ENCODE data around the gene KLK13. TPM values are rescaled to one million over a fixed set of nuclear protein-coding genes. Genes with fewer than 3 reads are reported as not detected.

Gene KLK13
- total RNA-seq, 2 donors from 2014 or later = not detected

DNA sequence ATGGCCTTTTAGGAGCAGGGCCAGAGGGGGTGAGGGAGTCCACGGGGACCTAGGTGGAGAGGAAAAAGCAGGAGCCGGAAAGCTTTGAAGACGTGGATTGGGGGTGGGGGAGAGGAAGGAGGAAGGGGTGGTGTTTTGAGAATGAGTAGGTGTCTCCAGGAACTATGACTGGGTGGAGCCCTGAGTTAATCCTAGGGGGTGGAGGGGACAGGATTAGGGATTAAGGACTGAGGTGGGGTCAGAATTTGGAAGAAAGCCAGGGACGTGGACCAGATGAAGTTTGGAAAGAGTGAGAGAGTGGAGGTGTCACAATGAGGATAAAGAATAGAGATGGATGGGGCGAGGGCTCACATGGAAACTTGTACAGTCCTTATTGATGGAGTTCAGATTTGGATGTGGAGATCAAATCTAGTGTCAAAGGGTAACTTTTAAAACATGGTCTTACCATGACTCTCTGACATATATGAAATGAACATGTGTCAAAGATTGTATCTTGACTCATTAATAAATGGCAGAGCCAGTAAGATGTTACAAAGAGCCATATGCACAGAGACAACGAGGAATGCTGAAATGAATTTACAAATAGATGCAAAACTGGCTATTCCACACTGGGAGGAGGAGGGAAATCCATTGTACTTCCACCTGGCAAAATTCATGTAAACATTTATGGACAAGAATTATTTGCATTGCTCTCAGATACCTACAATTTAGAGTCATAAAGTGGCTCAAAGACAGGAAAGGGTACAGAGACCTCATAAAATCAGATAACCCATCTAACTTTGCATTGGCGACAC, 1.7 kb upstream of the KLK13 start:
- Mint-ChIP-seq H3K27me3 (ENCODE audit: low read depth) (peaks cover 45% of the 10 kb centered on the region), H3K36me3 (ENCODE audit: insufficient read depth in 2 of 2) (peaks cover 0 to 2% of the 10 kb centered on the region in 2 donors), H3K27ac (no peak overlapping the region), H3K9me3 (peaks cover 2 to 4% of the 10 kb centered on the region in 2 donors), H3K4me3 (no peak overlapping the region), H3K4me1 (ENCODE audit: low read depth) (no peaks in the 10 kb centered on the region)
- DNase-seq (no peak), ATAC-seq (replicated peaks in 1 of 2) (no peak)

- Mint-ChIP-seq H3K4me1 (ENCODE audit: low read depth) (no peaks in the 10 kb centered on the region), H3K27me3 (ENCODE audit: low read depth) (peaks cover 57% of the 10 kb centered on the region), H3K9me3 (peaks cover 6 to 7% of the 10 kb centered on the region in 2 donors), H3K4me3 (peak overlapping the region; percentile 41 to 62), H3K27ac (no peak overlapping the region), H3K36me3 (ENCODE audit: insufficient read depth in 2 of 2) (peaks cover 0 to 2% of the 10 kb centered on the region in 2 donors)
- ATAC-seq (replicated peaks in 1 of 2) (no peak), DNase-seq (no peak)
Measured at GRCh38 chr19:51065221-51065960, 499 bp upstream of the KLK13 start.

DNA sequence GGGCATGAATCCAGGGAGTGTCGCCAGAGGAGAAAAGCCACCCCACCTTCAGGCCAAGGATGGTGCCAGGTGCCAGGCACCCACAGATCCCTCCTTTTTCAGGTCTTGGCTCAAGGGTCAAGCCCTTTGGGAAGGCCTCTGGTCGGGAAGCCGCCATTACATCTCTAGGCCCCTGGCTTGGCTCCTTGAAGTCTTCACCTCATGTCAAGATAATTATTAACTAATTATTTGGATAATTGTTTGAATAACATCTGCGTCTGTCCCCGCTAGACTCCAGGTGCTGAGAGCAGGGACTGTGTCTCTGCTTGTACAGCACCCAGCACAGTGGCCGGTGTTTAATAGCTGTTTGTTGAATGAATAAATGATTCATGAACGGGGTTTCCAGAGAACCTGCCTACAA, 1.2 kb downstream of the KLK13 start:
- no peaks in the 10 kb centered on the region for H3K4me1 Mint-ChIP-seq (ENCODE audit: low read depth)
- peaks cover 64% of the 10 kb centered on the region for H3K27me3 Mint-ChIP-seq (ENCODE audit: low read depth)
- ATAC-seq (replicated peaks in 1 of 2) = no peak

DNA sequence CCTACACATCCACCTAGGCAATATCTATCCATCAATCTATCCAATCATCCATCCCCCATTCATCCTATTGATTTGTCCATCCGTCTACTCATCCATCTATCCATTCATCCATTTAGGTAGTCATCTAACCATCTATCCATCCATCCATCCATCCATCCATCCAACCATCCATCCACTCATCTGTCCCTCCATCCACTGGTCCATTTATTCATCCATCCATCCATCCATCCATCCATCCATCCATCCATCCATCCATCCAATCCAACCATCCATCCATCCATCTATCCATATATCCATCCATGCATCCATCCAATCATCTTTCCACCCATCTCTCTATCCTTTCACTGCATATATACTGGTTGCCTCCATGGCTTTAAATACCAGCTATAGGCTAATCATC, 3.9 kb downstream of the KLK13 start:
- H3K27me3 Mint-ChIP-seq (ENCODE audit: low read depth) = peaks cover 60% of the 10 kb centered on the region
- H3K36me3 Mint-ChIP-seq (ENCODE audit: insufficient read depth in 2 of 2) = peaks cover 0 to 2% of the 10 kb centered on the region in 2 donors
- no peak for DNase-seq
- H3K9me3 Mint-ChIP-seq = peaks cover 2 to 4% of the 10 kb centered on the region in 2 donors
- no peaks in the 10 kb centered on the region for H3K4me1 Mint-ChIP-seq (ENCODE audit: low read depth)
- no peak for ATAC-seq (replicated peaks in 1 of 2)
- H3K27ac Mint-ChIP-seq = no peak overlapping the region
- H3K4me3 Mint-ChIP-seq = no peak overlapping the region

More for the DNA sequence above, 1.2 kb downstream of the KLK13 start:
- no peak for DNase-seq
- Mint-ChIP-seq H3K9me3 (peaks cover 6 to 7% of the 10 kb centered on the region in 2 donors), H3K4me3 (no peak overlapping the region), H3K36me3 (ENCODE audit: insufficient read depth in 2 of 2) (peaks cover 0 to 2% of the 10 kb centered on the region in 2 donors), H3K27ac (no peak overlapping the region)

DNA sequence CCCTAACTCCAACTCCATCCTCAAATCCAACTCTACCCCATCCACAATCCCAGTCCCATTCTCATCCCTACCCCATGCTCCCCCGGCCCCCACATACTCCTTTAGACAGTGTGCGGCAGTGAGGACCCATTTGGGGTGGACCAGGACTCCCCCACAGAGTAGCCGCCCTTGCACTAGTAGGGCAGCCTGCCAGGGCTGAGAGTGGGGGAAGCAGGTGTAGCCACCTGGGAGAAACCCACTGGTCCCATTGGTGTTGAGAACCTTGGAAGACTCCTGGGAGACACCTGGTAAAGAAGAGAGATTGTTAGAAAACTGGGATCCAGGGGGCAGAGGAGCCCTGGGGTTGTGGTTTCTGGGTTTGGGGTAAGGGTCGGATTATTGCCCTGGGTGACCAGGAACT, 4.6 kb downstream of the KLK13 start:
- peaks cover 0 to 1% of the 10 kb centered on the region in 2 donors for H3K36me3 Mint-ChIP-seq (ENCODE audit: insufficient read depth in 2 of 2)
- peaks cover 61% of the 10 kb centered on the region for H3K27me3 Mint-ChIP-seq (ENCODE audit: low read depth)

GRCh38 chr19:51059715-51060114, 5.2 kb downstream of the KLK13 start:
- Mint-ChIP-seq H3K36me3 (ENCODE audit: insufficient read depth in 2 of 2) (no peaks in the 10 kb centered on the region), H3K27ac (no peak overlapping the region), H3K9me3 (peaks cover 2 to 4% of the 10 kb centered on the region in 2 donors), H3K4me3 (no peak overlapping the region), H3K4me1 (ENCODE audit: low read depth) (no peaks in the 10 kb centered on the region), H3K27me3 (ENCODE audit: low read depth) (peaks cover 67% of the 10 kb centered on the region)
- ATAC-seq (replicated peaks in 1 of 2) (no peak), DNase-seq (no peak)

More for the DNA sequence above, 4.6 kb downstream of the KLK13 start:
- Mint-ChIP-seq H3K27ac (no peak overlapping the region), H3K9me3 (peaks cover 2 to 4% of the 10 kb centered on the region in 2 donors), H3K4me1 (ENCODE audit: low read depth) (no peaks in the 10 kb centered on the region), H3K4me3 (no peak overlapping the region)
- no peak for DNase-seq
- ATAC-seq (replicated peaks in 1 of 2) = no peak

GRCh38 chr19:51055866-51056265, 9.0 kb downstream of the KLK13 start:
- no peak for ATAC-seq (replicated peaks in 1 of 2)
- Mint-ChIP-seq H3K4me1 (ENCODE audit: low read depth) (no peaks in the 10 kb centered on the region), H3K27me3 (ENCODE audit: low read depth) (peaks cover 57% of the 10 kb centered on the region), H3K27ac (no peak overlapping the region), H3K4me3 (no peak overlapping the region), H3K36me3 (ENCODE audit: insufficient read depth in 2 of 2) (no peaks in the 10 kb centered on the region), H3K9me3 (no peaks in the 10 kb centered on the region)
- DNase-seq = no peak

DNA sequence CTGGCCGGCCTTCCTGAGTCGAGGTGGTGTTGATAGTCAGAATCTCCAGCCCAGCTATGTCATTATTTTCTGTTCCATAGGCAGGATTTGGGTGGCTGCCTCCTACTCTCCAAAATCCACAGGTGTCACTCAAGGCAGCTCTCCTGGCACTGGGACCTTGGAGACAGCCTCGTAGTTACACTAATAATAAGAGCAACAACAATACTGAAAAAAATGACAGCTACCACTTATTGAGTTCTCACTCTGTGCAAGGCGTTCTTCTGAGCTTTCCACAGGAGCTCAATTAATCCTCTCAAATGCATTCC, 17.9 kb downstream of the KLK13 start:
- H3K4me3 Mint-ChIP-seq = no peak overlapping the region
- DNase-seq = no peak
- H3K27ac Mint-ChIP-seq = no peak overlapping the region
- ATAC-seq (replicated peaks in 1 of 2) = no peak
- peaks cover 0 to 2% of the 10 kb centered on the region in 2 donors for H3K36me3 Mint-ChIP-seq (ENCODE audit: insufficient read depth in 2 of 2)
- peaks cover 15% of the 10 kb centered on the region for H3K27me3 Mint-ChIP-seq (ENCODE audit: low read depth)
- peaks cover 0 to 2% of the 10 kb centered on the region in 2 donors for H3K9me3 Mint-ChIP-seq
- H3K4me1 Mint-ChIP-seq (ENCODE audit: low read depth) = no peaks in the 10 kb centered on the region

GRCh38 chr19:51044327-51044726, 20.6 kb downstream of the KLK13 start:
- no peaks in the 10 kb centered on the region for H3K9me3 Mint-ChIP-seq
- peaks cover 14% of the 10 kb centered on the region for H3K27me3 Mint-ChIP-seq (ENCODE audit: low read depth)
- ATAC-seq (replicated peaks in 1 of 2) (no peak), DNase-seq (no peak)
- H3K4me3 Mint-ChIP-seq = no peak overlapping the region
- H3K4me1 Mint-ChIP-seq (ENCODE audit: low read depth) = no peaks in the 10 kb centered on the region
- H3K36me3 Mint-ChIP-seq (ENCODE audit: insufficient read depth in 2 of 2) = no peaks in the 10 kb centered on the region
- H3K27ac Mint-ChIP-seq = no peak overlapping the region

DNA sequence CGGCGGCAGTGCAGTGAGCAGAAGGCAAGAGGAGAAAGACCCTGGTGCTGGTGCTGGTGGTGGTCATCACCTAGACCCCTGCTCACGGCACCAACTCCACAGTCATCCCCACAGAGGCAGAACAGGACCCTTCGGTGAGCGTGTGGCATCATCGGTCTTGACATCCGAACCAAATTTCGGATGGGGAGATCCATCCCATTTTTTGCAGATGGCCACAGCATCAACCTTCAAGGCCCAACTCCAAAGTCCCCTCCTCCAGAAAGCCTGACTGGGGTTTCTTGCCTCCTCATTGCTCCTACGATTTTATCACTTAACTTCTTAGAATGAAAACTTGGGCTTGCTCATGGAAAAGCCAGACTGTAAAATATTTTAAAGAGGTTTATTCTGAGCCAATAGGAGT, 21.4 kb downstream of the KLK13 start:
- H3K36me3 Mint-ChIP-seq (ENCODE audit: insufficient read depth in 2 of 2) = no peaks in the 10 kb centered on the region
- no peaks in the 10 kb centered on the region for H3K4me1 Mint-ChIP-seq (ENCODE audit: low read depth)
- DNase-seq (no peak), ATAC-seq (replicated peaks in 1 of 2) (no peak)
- no peaks in the 10 kb centered on the region for H3K9me3 Mint-ChIP-seq
- H3K27me3 Mint-ChIP-seq (ENCODE audit: low read depth) = peaks cover 6% of the 10 kb centered on the region
- no peak overlapping the region for H3K4me3 Mint-ChIP-seq
- H3K27ac Mint-ChIP-seq = no peak overlapping the region

GRCh38 chr19:51040151-51040550, 24.7 kb downstream of the KLK13 start:
- no peaks in the 10 kb centered on the region for H3K9me3 Mint-ChIP-seq
- H3K27me3 Mint-ChIP-seq (ENCODE audit: low read depth) = peaks cover 6% of the 10 kb centered on the region
- ATAC-seq (replicated peaks in 1 of 2) (no peak), DNase-seq (no peak)
- H3K27ac Mint-ChIP-seq = no peak overlapping the region
- H3K4me1 Mint-ChIP-seq (ENCODE audit: low read depth) = no peaks in the 10 kb centered on the region
- no peaks in the 10 kb centered on the region for H3K36me3 Mint-ChIP-seq (ENCODE audit: insufficient read depth in 2 of 2)
- H3K4me3 Mint-ChIP-seq = no peak overlapping the region

- no peaks in the 10 kb centered on the region for H3K4me1 Mint-ChIP-seq (ENCODE audit: low read depth)
- no peak for DNase-seq
- H3K27ac Mint-ChIP-seq = no peak overlapping the region
- H3K4me3 Mint-ChIP-seq = no peak overlapping the region
- peaks cover 21% of the 10 kb centered on the region for H3K27me3 Mint-ChIP-seq (ENCODE audit: low read depth)
- no peaks in the 10 kb centered on the region for H3K36me3 Mint-ChIP-seq (ENCODE audit: insufficient read depth in 2 of 2)
- no peaks in the 10 kb centered on the region for H3K9me3 Mint-ChIP-seq
- ATAC-seq (replicated peaks in 1 of 2) = no peak
Measured at GRCh38 chr19:51036519-51036918, 28.4 kb downstream of the KLK13 start.

- Mint-ChIP-seq H3K4me1 (ENCODE audit: low read depth) (no peaks in the 10 kb centered on the region), H3K4me3 (no peak within 1 kb of the TSS), H3K36me3 (ENCODE audit: insufficient read depth in 2 of 2) (no peaks in the 10 kb centered on the region), H3K9me3 (no peaks in the 10 kb centered on the region), H3K27me3 (ENCODE audit: low read depth) (peaks cover 21% of the 10 kb centered on the region), H3K27ac (no peak within 1 kb of the TSS)
- no peak for ATAC-seq (replicated peaks in 1 of 2)
- no peak for DNase-seq
Measured at GRCh38 chr19:51034704-51035103, 30.2 kb downstream of the KLK13 start, which contains the start of gene KLK12. Gene KLK12, minus strand, starts transcription at chr19:51035002. Its CDS starts 381 bp downstream, at chr19:51034621.

All from activated T-cell treated with anti-CD3 and anti-CD28 coated beads, Interleukin-2, amount 50 U/mL, for 72 hours (primary cell).